Panc1 (cell line): ENCODE data around the gene ALDH9A1. TPM values are rescaled to one million over a fixed set of nuclear protein-coding genes. Genes with fewer than 3 reads are reported as not detected.

Source experiments
- ATAC-seq: fragments of 200-7000 bp; cut with Tn5 transposase; 2 replicates; pipeline ENCODE4 v1.9.1; 2020; ENCODE audit warnings: mild to moderate bottlenecking, moderate library complexity
- BruUV-seq: library from RNA; stranded (reverse); fragments of 400-500 nt; replicated peaks from 2 replicates; lab custom pipeline; 2021; lab: Mats Ljungman, UMichigan
- CTCF ChIA-PET: fragments of 300-600 bp; sonication (Branson Sonifier 250); formaldehyde crosslinking; loops from one replicate; lab custom pipeline; 2022; ENCODE audit warnings: antibody characterized with exemption; lab: Charles Lee
- POLR2A ChIA-PET: fragments of 300-600 bp; sonication (Branson Sonifier 250); formaldehyde crosslinking; loops from one replicate; lab custom pipeline; 2022; ENCODE audit warnings: antibody characterized with exemption; lab: Charles Lee
- DNase-seq: peaks from one replicate; pipeline ENCODE4 v3.0.0-alpha.2; 2010; ENCODE audit warnings: low read depth, low spot score
- H3K27ac ChIP-seq: 2 replicates; pipeline ENCODE4 v1.5.1; 2011; ENCODE audit warnings: mild to moderate bottlenecking, low read length, inconsistent platforms
- H3K27me3 ChIP-seq: fragments of 200-500 bp; sonication (Bioruptor generic); 2 replicates; pipeline ENCODE4 v1.6.0; 2014; ENCODE audit warnings: low read length, inconsistent platforms; ENCODE audit not compliant: control insufficient read depth, insufficient read depth
- H3K36me3 ChIP-seq: fragments of 200-500 bp; sonication (Bioruptor generic); 2 replicates; pipeline ENCODE4 v1.5.1; 2014; ENCODE audit warnings: inconsistent platforms, mild to moderate bottlenecking, low read length, moderate library complexity; ENCODE audit not compliant: control insufficient read depth, insufficient read depth
- H3K4me1 ChIP-seq: 2 replicates; pipeline ENCODE4 v1.5.1; 2011; ENCODE audit warnings: inconsistent platforms, mild to moderate bottlenecking, low read length, moderate library complexity; ENCODE audit not compliant: control insufficient read depth, insufficient read depth
- H3K4me3 ChIP-seq, 2 experiments: 2 replicates each; pipeline ENCODE4 v1.5.1; 2011 to 2012; ENCODE audit warnings: low read depth in 2 of 2, low read length in 2 of 2, mild to moderate bottlenecking in 2 of 2, inconsistent platforms in 1 of 2, moderate library complexity in 1 of 2
- H3K9me3 ChIP-seq: fragments of 200-500 bp; sonication (Bioruptor generic); 2 replicates; pipeline ENCODE4 v1.5.1; 2014; ENCODE audit warnings: low read depth, mild to moderate bottlenecking, inconsistent platforms, low read length, moderate library complexity; ENCODE audit not compliant: control insufficient read depth, insufficient read depth
- CTCF ChIP-seq: fragments of 450-650 bp; IDR thresholded peaks from 2 replicates; pipeline ENCODE4 v1.5.1; 2017; ENCODE audit warnings: mild to moderate bottlenecking
- POLR2AphosphoS5 ChIP-seq: IDR thresholded peaks from 2 replicates; pipeline ENCODE4 v1.6.1; 2012; ENCODE audit warnings: mild to moderate bottlenecking, low read depth, low read length, moderate library complexity
- REST ChIP-seq, 2 experiments: IDR thresholded peaks; 2 replicates each; pipeline ENCODE4 v1.6.1; 2011 to 2012; ENCODE audit warnings: low read depth in 2 of 2, control low read depth in 1 of 2, low read length in 1 of 2, mild to moderate bottlenecking in 1 of 2, moderate library complexity in 1 of 2; ENCODE audit not compliant: insufficient read depth in 1 of 2
- SIN3A ChIP-seq: IDR thresholded peaks from 2 replicates; pipeline ENCODE4 v1.6.1; 2012; ENCODE audit warnings: low read depth, mild to moderate bottlenecking, low read length, moderate library complexity, borderline replicate concordance; ENCODE audit not compliant: insufficient read depth
- TCF7L2 ChIP-seq: IDR thresholded peaks from 2 replicates; pipeline ENCODE4 v1.6.1; 2011; ENCODE audit warnings: mild to moderate bottlenecking, low read depth, low read length, inconsistent platforms
- in situ Hi-C: cut with HindIII; loops from 2 replicates; pipeline ENCODE4 v1.10.0; 2016; ENCODE audit warnings: low sequenced_read_pairs, low pct_unique_long_range_greater_than_20kb
- intact Hi-C: fragments of 100-400 bp; cut with micrococcal nuclease; formaldehyde crosslinking; loops from one replicate; pipeline ENCODE4 v1.10.0; 2022; ENCODE audit not compliant: unreplicated experiment
- total RNA-seq: library from RNA; stranded (reverse); gene quantifications from one replicate; pipeline ENCODE4 v1.2.1, GENCODE V29; 2021; ENCODE audit not compliant: unreplicated experiment

Gene ALDH9A1
- total RNA-seq, 1 experiment from 2014 or later, result 30.3 TPM

GRCh38 chr1:165624441-165624840 is 73.9 kb downstream of the ALDH9A1 start:
- Histone ChIP-seq H3K27me3 (peaks cover 5% of the 10 kb centered on the region; the same call in 1 of the 2 replicates), H3K4me3 (no peak overlapping the region), H3K27ac (no peak overlapping the region), H3K36me3 (no peaks in the 10 kb centered on the region), H3K9me3 (no peaks in the 10 kb centered on the region), H3K4me1 (no peaks in the 10 kb centered on the region)
- intact Hi-C loops (no loop called here), in situ Hi-C loops (no loop called here)
- CTCF ChIA-PET, result no interaction called here
- DNase-seq (no peak), ATAC-seq (no peak)
- POLR2A ChIA-PET, result no interaction called here
- no TSS peak for BruUV-seq
- TF ChIP-seq POLR2AphosphoS5, result no peak

GRCh38 chr1:165623624-165624023 is 74.7 kb downstream of the ALDH9A1 start:
- in situ Hi-C loops, result no loop called here
- H3K9me3 ChIP-seq, result no peaks in the 10 kb centered on the region
- ATAC-seq (no peak), DNase-seq (no peak)
- TF ChIP-seq POLR2AphosphoS5 (no peak), TCF7L2 (no peak), REST (IDR thresholded peaks at IDR 0.05; ENCODE audit: insufficient read depth in 1 of 2, low read depth in 2 of 2, low read length in 1 of 2) (no peak), SIN3A (no peak)
- peaks cover 5% of the 10 kb centered on the region; the same call in 1 of the 2 replicates for H3K27me3 ChIP-seq
- no TSS peak for BruUV-seq
- H3K27ac ChIP-seq, result no peak overlapping the region
- no peaks in the 10 kb centered on the region for H3K36me3 ChIP-seq
- H3K4me1 ChIP-seq, result no peaks in the 10 kb centered on the region
- intact Hi-C loops, result no loop called here
- CTCF ChIA-PET, result no interaction called here
- POLR2A ChIA-PET, result no interaction called here
- no peak overlapping the region for H3K4me3 ChIP-seq

GRCh38 chr1:165619647-165620151 is 78.7 kb downstream of the ALDH9A1 start:
- Histone ChIP-seq H3K4me3 (no peak overlapping the region), H3K4me1 (no peaks in the 10 kb centered on the region), H3K36me3 (no peaks in the 10 kb centered on the region), H3K9me3 (no peaks in the 10 kb centered on the region), H3K27me3 (peaks cover 5% of the 10 kb centered on the region; the same call in 1 of the 2 replicates), H3K27ac (no peak overlapping the region)
- ATAC-seq, result no peak
- CTCF ChIA-PET, result no interaction called here
- no peak for DNase-seq
- intact Hi-C loops (no loop called here), in situ Hi-C loops (no loop called here)
- POLR2A ChIA-PET, result no interaction called here
- no TSS peak for BruUV-seq
- no peak for TF ChIP-seq TCF7L2
- no peak for TF ChIP-seq POLR2AphosphoS5
- TF ChIP-seq CTCF, result no peak
